Esophagus (tissue), 2 donors: ENCODE results near the gene TTC7B. TPM values are rescaled to one million over a fixed set of nuclear protein-coding genes. Genes with fewer than 3 reads are reported as not detected.

Source experiments
- H3K27ac ChIP-seq, 2 donors: one replicate each; pipeline ENCODE4 v1.5.1; 2013; ENCODE audit warnings: low read depth in 2 of 2, mild to moderate bottlenecking in 2 of 2, inconsistent platforms in 1 of 2, low read length in 1 of 2, moderate library complexity in 1 of 2
- H3K27me3 ChIP-seq, 2 donors: one replicate each; pipeline ENCODE4 v1.6.1; 2013; ENCODE audit warnings: low read length in 2 of 2, control low read depth in 1 of 2, mild to moderate bottlenecking in 1 of 2; ENCODE audit not compliant: insufficient read depth in 2 of 2, control insufficient read depth in 1 of 2
- H3K36me3 ChIP-seq, 2 donors: one replicate each; pipeline ENCODE4 v1.6.1; 2013; ENCODE audit warnings: low read length in 1 of 2; ENCODE audit not compliant: control insufficient read depth in 2 of 2, insufficient read depth in 2 of 2
- H3K4me1 ChIP-seq, 2 donors: one replicate each; pipeline ENCODE4 v1.6.1; 2013; ENCODE audit warnings: low read length in 1 of 2; ENCODE audit not compliant: control insufficient read depth in 2 of 2, insufficient read depth in 2 of 2
- H3K4me3 ChIP-seq, 2 donors: one replicate each; pipeline ENCODE4 v1.5.1; 2013; ENCODE audit warnings: low read length in 2 of 2, mild to moderate bottlenecking in 2 of 2, low read depth in 1 of 2, moderate library complexity in 1 of 2
- H3K9me3 ChIP-seq, 2 donors: one replicate each; pipeline ENCODE4 v1.6.1; 2013; ENCODE audit warnings: mild to moderate bottlenecking in 2 of 2, low read depth in 1 of 2, low read length in 1 of 2, moderate library complexity in 1 of 2; ENCODE audit not compliant: control insufficient read depth in 2 of 2, insufficient read depth in 1 of 2
- WGBS, 2 donors: extraction: QIAGEN DNeasy Blood & Tissue Kit; methylation state at CpG; one replicate each; pipeline ENCODE4 v1.1.7; 2013; 5-methylcytosine and 5-hydroxymethylcytosine counted together
- polyA plus RNA-seq, 2 donors: library from polyadenylated mRNA; stranded (reverse); fragments of 200-250 nt; gene quantifications; one replicate each; pipeline ENCODE4 v1.2.3, GENCODE V29; 2013
- donor health status: healthy with polysubstance abuse.
- donor health status: Bipolar disorder and iron deficiency.

The TTC7B gene
- polyA plus RNA-seq, 2 donors = 2.7 to 6.0 TPM

GRCh38 chr14:90819734-90820393 lies 3.6 kb upstream of the TTC7B start:
- Histone ChIP-seq H3K27ac (no peak overlapping the region), H3K36me3 (no peaks in the 10 kb centered on the region), H3K27me3 (no peaks in the 10 kb centered on the region), H3K4me1 (peaks cover 0 to 5% of the 10 kb centered on the region in 2 donors), H3K4me3 (no peak overlapping the region), H3K9me3 (peaks cover 0 to 5% of the 10 kb centered on the region in 2 donors)
- WGBS, 2 donors = 67 to 79% methylated on average over 5 of the region's 5 CpGs

GRCh38 chr14:90818715-90819114 lies 2.5 kb upstream of the TTC7B start:
- no peaks in the 10 kb centered on the region for H3K27me3 ChIP-seq
- H3K4me3 ChIP-seq = no peak overlapping the region
- no peaks in the 10 kb centered on the region for H3K36me3 ChIP-seq
- no peak overlapping the region for H3K27ac ChIP-seq
- peaks cover 0 to 5% of the 10 kb centered on the region in 2 donors for H3K4me1 ChIP-seq
- 76 to 85% methylated on average over 3 of the region's 3 CpGs for WGBS, 2 donors
- H3K9me3 ChIP-seq = peaks cover 0 to 1% of the 10 kb centered on the region in 2 donors

GRCh38 chr14:90816681-90817436 lies 629 bp upstream of the TTC7B start:
- H3K27ac ChIP-seq = no peak overlapping the region
- no peaks in the 10 kb centered on the region for H3K36me3 ChIP-seq
- 39 to 40% methylated on average over 16 of the region's 16 CpGs for WGBS, 2 donors
- H3K4me1 ChIP-seq = peaks cover 0 to 5% of the 10 kb centered on the region in 2 donors
- H3K9me3 ChIP-seq = no peaks in the 10 kb centered on the region
- H3K27me3 ChIP-seq = no peaks in the 10 kb centered on the region
- H3K4me3 ChIP-seq = peak overlapping the region in 1 of 2 donors; percentile 62

GRCh38 chr14:90815572-90815821 lies 733 bp downstream of the TTC7B start:
- H3K9me3 ChIP-seq = no peaks in the 10 kb centered on the region
- peaks cover 0 to 4% of the 10 kb centered on the region in 2 donors for H3K4me1 ChIP-seq
- WGBS, 2 donors = 32 to 37% methylated on average over 5 of the region's 5 CpGs
- no peaks in the 10 kb centered on the region for H3K36me3 ChIP-seq
- no peak overlapping the region for H3K27ac ChIP-seq
- H3K4me3 ChIP-seq = peak overlapping the region; percentile 62
- no peaks in the 10 kb centered on the region for H3K27me3 ChIP-seq

GRCh38 chr14:90814806-90815571 lies 1.2 kb downstream of the TTC7B start:
- Histone ChIP-seq H3K4me1 (no peaks in the 10 kb centered on the region), H3K27ac (no peak overlapping the region), H3K9me3 (no peaks in the 10 kb centered on the region), H3K36me3 (no peaks in the 10 kb centered on the region), H3K27me3 (no peaks in the 10 kb centered on the region), H3K4me3 (peak overlapping the region in 1 of 2 donors; percentile 62)
- 59% methylated on average over 13 of the region's 13 CpGs for WGBS, 2 donors

- Histone ChIP-seq H3K4me1 (no peaks in the 10 kb centered on the region), H3K4me3 (no peak overlapping the region), H3K36me3 (no peaks in the 10 kb centered on the region), H3K9me3 (no peaks in the 10 kb centered on the region), H3K27ac (no peak overlapping the region), H3K27me3 (no peaks in the 10 kb centered on the region)
- 72 to 82% methylated on average over 5 of the region's 5 CpGs for WGBS, 2 donors
Measured at GRCh38 chr14:90813442-90813841, 2.8 kb downstream of the TTC7B start.

- no peaks in the 10 kb centered on the region for H3K36me3 ChIP-seq
- 92 to 96% methylated on average over 5 of the region's 5 CpGs for WGBS, 2 donors
- H3K4me3 ChIP-seq = no peak overlapping the region
- H3K4me1 ChIP-seq = peaks cover 0 to 4% of the 10 kb centered on the region in 2 donors
- no peaks in the 10 kb centered on the region for H3K27me3 ChIP-seq
- no peak overlapping the region for H3K27ac ChIP-seq
- H3K9me3 ChIP-seq = no peaks in the 10 kb centered on the region
Measured at GRCh38 chr14:90812109-90812508, 4.1 kb downstream of the TTC7B start.

- peaks cover 0 to 6% of the 10 kb centered on the region in 2 donors for H3K4me1 ChIP-seq
- H3K27ac ChIP-seq = no peak overlapping the region
- no peak overlapping the region for H3K4me3 ChIP-seq
- no peaks in the 10 kb centered on the region for H3K27me3 ChIP-seq
- WGBS, 2 donors = 92 to 94% methylated on average over 10 of the region's 10 CpGs
- H3K36me3 ChIP-seq = no peaks in the 10 kb centered on the region
- no peaks in the 10 kb centered on the region for H3K9me3 ChIP-seq
Measured at GRCh38 chr14:90811641-90812040, 4.6 kb downstream of the TTC7B start.

- Histone ChIP-seq H3K27ac (no peak overlapping the region), H3K27me3 (no peaks in the 10 kb centered on the region), H3K4me3 (no peak overlapping the region), H3K36me3 (no peaks in the 10 kb centered on the region), H3K9me3 (no peaks in the 10 kb centered on the region), H3K4me1 (peaks cover 0 to 6% of the 10 kb centered on the region in 2 donors)
- 65 to 76% methylated on average over 5 of the region's 5 CpGs for WGBS, 2 donors
Measured at GRCh38 chr14:90810806-90811205, 5.4 kb downstream of the TTC7B start.
